Amniotic stem cell (primary cell): ENCODE results near the gene RAB40B.

Experiments used
- DNase-seq: peaks from one replicate; lab custom pipeline; 2025; lab: John Stamatoyannopoulos, UW

The RAB40B gene

DNA sequence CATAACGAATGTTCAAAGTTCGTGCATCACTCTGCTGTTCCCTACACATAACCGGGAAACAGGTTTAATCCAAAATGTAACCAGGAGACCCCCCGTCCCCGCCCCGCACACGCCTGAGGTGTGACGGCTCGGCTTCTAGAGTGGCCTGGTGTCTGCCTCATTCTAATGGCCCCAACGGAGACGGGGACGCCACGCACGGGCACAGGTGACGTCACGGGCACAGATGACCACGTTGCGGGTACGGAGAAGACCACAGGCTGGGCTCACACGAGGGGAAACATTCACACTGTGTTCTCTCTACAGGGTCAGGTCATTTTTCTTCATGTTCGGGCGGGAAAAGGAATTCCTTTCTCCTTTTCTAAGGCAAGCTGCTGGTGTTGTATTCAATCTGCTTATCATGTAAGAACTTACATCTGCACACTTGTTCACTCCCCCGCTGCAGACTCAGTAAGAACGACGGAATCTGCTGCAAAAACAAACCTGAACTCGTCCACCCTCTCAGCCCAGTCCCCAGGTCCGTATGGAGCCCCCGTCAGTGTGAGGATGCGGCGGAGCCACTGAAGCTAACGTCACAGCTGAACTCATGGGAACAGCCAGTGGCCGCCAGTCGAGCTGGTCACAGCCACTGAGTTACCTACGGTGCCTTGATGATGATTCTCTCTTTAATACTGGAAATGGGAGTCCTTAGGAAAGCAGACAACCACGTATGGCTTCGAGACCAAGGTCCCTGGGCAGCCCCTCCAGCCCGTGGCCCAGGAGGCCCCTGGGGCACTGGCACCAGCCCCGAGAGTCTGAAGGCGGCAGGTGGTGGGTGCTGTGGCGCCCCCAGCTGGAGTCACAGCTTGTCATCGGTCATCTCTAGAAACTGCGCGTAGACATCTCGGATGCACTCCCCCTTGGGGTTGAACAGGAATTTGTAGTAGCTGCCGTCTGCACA is 83.1 kb downstream of the RAB40B start:
- no peak for DNase-seq

GRCh38 chr17:82614095-82614631 is 84.3 kb downstream of the RAB40B start:
- DNase-seq = no peak

DNA sequence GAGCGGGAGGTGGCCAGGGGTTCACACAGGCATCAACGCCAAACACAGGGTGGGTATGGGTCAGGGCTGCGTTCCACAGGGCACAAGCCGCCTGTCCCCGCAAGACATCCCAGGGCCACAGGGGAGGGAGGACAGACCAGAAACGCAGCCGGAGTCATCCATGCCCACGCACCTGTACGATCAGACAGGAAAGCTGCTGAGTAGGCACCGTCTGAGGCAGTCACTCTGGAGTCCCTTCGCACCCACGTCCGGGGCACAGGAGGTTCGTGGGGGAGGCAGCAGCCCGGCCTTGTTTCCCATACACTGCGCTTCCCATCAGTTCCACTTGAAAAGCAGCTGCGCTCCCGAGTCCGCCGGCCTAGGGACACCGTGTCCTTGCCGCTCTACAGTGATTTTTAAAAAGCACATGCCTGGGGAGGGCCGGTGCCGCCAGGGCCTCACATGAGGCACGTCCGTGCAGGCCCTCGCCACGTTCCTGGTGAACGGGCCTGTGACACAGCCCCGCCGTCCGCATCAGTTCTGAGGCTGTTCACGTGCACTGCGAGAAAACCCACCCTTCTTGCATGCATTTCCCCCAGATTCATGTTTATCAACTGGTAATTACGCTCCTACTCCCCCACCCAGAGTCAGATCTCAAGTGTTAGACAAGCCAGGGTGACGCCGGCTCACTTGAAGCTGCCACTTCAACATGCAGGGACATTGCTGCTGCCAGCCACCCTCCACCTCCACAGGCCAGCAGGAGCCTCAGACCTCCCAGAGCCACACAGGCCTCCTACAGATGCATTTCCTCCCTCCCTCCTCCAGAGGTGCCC is 85.0 kb downstream of the RAB40B start:
- no peak for DNase-seq

DNA sequence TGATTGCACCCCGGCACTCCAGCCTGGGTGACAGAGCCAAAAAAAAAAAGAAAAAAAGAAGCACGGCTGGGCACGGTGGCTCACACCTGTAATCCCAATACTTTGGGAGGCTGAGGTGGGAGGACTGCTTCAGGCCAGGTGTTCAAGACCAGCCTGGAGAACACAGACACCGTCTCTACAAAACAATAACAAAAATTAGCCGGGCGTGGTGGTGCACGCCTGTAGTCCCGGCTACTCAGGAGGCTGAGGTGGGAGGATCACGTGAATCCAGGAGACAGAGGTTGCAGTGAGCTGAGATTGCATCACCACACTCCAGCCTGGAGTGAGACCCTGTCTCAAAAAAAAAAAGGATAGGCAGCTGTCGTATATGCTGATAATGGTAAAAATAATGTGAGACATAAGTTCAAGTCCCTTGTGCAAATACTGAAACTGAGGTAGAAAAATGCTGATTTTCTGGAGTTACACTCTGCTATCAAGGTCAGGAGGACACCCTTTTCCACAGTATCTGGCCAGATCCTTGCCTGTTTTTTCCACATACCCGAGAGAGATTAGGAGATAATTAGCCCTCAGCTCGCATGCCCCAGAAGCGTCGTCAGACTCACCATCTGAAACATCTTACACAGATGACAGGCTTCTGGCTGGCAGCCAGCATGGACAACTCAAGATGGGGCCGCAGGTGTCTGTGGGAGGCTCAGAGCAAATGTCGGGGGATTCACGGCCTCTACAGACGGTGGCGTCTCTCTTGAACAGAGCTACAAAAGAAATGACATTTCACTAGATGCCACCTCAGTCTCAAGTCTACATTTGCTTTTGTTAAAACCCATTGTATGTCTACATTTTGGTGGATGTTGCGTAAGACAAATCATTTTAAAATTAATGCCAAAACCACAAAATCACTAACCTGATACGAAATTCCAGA is 87.1 kb downstream of the RAB40B start:
- no peak for DNase-seq

DNA sequence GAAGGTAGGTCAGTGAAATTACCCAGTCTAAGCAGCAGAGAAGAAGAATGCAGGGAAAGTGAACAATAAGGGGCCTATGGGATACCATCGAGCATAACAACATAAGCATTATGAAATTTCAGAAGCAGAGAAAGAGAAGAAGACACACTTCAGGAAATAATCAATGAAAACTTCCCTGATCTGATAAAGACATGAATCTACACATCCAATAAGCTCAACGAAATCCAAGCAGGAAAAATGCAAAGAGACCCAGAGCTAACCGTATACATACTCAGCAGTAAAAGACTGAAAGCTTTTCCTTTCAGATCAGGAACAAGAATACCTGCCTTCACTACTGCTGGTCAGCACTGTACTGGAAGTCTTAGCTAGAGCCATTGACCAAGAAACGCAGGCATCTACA is 88.8 kb downstream of the RAB40B start:
- no peak for DNase-seq

DNA sequence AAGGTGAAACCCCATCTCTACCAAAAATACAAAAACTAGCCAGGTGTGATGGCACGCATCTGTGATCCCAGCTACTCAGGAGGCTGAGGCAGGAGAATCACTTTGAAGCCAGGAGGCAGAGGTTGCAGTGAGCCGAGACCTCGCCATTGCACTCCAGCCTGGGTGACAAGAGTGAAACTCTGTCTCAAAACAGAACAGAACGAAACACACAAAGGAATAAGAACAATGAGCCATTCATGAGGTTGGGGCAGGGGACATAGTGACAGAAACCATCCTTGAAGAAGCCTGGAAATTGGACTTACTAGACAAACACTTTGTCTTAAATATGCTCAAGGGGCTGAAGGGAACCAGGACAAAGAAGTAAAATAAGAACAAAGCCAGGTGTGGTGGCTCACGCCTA is 89.7 kb downstream of the RAB40B start:
- DNase-seq = no peak

DNA sequence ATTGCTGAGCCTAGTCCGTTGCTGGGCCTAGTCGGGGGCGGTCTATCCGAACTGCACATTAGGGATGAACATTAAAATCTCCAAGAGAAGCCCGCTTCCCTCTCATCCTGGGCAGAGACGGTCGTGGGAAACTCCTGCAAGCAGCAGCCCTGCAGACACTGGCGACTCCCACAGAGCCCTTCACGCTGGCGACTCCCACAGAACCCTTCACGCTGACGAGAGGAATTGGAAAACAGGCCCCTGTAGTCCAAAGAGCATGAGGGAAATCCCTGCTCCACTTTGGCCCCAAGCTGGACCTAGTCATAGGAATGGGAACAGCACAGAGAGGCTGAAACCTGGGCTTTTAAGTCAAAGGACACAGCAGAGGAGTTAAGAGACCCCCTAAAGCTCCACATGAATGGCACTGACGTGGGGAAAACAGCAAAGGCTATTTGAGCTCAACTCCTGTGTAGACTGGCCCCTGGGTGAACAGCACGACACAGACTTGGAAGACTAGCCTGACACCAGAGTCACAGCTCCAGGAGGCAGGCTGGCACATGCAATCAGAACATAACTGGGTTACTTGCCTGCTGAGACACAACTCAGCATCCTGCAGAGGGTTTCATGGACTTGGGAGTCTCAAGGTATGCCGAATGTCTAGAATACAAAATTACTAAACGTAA is 92.4 kb downstream of the RAB40B start:
- DNase-seq = no peak
